HUES48 (cell line): ENCODE data around the gene SLC8A1.

Experiments used
- H3K27ac ChIP-seq: one replicate; pipeline ENCODE4 v1.7.0; 2013; ENCODE audit warnings: low read depth, low read length, inconsistent platforms
- H3K27me3 ChIP-seq: 2 replicates; pipeline ENCODE4 v1.6.1; 2013; ENCODE audit warnings: mild to moderate bottlenecking, low read length; ENCODE audit not compliant: control insufficient read depth, insufficient read depth
- H3K36me3 ChIP-seq: 2 replicates; pipeline ENCODE4 v1.6.1; 2013; ENCODE audit warnings: low read length; ENCODE audit not compliant: control insufficient read depth, insufficient read depth
- H3K4me1 ChIP-seq: 2 replicates; pipeline ENCODE4 v1.6.1; 2013; ENCODE audit warnings: mild to moderate bottlenecking, low read length; ENCODE audit not compliant: control insufficient read depth, insufficient read depth
- H3K4me3 ChIP-seq: 2 replicates; pipeline ENCODE4 v1.5.1; 2013; ENCODE audit warnings: mild to moderate bottlenecking, low read depth, low read length
- H3K9ac ChIP-seq: 2 replicates; pipeline ENCODE4 v1.6.1; 2013; ENCODE audit warnings: mild to moderate bottlenecking, low read depth, low read length, moderate library complexity
- H3K9me3 ChIP-seq: 2 replicates; pipeline ENCODE4 v1.6.1; 2013; ENCODE audit warnings: low read length; ENCODE audit not compliant: control insufficient read depth, insufficient read depth

The SLC8A1 gene

DNA sequence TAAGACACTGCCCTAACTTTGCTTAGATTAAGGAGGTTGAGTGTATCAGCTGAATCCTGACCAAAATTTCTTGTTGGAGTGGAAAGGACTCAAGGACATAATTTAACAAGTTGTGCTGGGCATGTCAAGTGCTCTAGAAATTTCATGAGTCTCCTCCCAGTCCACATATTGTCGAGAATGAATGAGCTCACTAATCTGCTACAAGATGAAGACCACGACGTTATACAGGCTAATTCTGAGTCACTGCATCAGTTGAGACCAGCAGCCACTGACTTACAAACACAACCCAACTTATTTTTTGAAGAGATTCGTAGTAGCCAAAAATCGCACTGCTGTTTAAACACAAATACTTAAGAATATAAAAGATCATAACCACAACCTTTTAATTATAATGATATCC, 28.7 kb upstream of the SLC8A1 start:
- Histone ChIP-seq H3K27me3 (no peaks in the 10 kb centered on the region), H3K4me1 (no peaks in the 10 kb centered on the region), H3K9me3 (no peaks in the 10 kb centered on the region), H3K36me3 (no peaks in the 10 kb centered on the region), H3K27ac (no peak overlapping the region), H3K4me3 (no peak overlapping the region), H3K9ac (no peak overlapping the region)

DNA sequence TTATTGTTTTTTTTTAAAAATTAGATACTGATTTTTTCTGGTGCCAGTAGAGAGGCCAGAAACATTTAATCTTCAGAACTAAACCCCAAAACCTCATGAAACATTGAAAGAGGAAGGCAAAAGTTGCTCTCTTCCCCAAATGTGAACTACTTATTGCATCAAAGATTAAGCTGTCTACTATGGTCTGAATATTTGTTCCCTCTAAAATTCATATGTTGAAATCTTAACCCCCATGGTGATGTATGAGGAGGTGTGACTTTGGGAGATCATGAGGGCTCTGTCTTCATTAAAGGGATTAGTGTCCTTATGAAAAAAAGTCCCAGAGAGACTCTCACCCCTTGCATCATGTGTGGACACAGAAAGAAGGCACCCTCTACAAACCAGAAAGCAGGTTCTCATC, 28.2 kb upstream of the SLC8A1 start:
- no peaks in the 10 kb centered on the region for H3K9me3 ChIP-seq
- H3K4me1 ChIP-seq, result no peaks in the 10 kb centered on the region
- H3K27me3 ChIP-seq, result no peaks in the 10 kb centered on the region
- no peak overlapping the region for H3K9ac ChIP-seq
- H3K36me3 ChIP-seq, result no peaks in the 10 kb centered on the region
- no peak overlapping the region for H3K4me3 ChIP-seq
- no peak overlapping the region for H3K27ac ChIP-seq

- no peak overlapping the region for H3K27ac ChIP-seq
- no peak overlapping the region for H3K4me3 ChIP-seq
- no peaks in the 10 kb centered on the region for H3K4me1 ChIP-seq
- no peaks in the 10 kb centered on the region for H3K36me3 ChIP-seq
- H3K27me3 ChIP-seq, result no peaks in the 10 kb centered on the region
- no peak overlapping the region for H3K9ac ChIP-seq
- no peaks in the 10 kb centered on the region for H3K9me3 ChIP-seq
These were observed 25.5 kb upstream of the SLC8A1 start for GRCh38 chr2:40477361-40477760.

- Histone ChIP-seq H3K9me3 (no peaks in the 10 kb centered on the region), H3K27ac (no peak overlapping the region), H3K4me1 (no peaks in the 10 kb centered on the region), H3K36me3 (no peaks in the 10 kb centered on the region), H3K27me3 (no peaks in the 10 kb centered on the region), H3K9ac (no peak overlapping the region), H3K4me3 (no peak overlapping the region)
These were observed 24.5 kb upstream of the SLC8A1 start for GRCh38 chr2:40476436-40476835.

GRCh38 chr2:40474306-40474705, 22.4 kb upstream of the SLC8A1 start:
- no peaks in the 10 kb centered on the region for H3K36me3 ChIP-seq
- no peak overlapping the region for H3K4me3 ChIP-seq
- H3K4me1 ChIP-seq, result no peaks in the 10 kb centered on the region
- H3K9me3 ChIP-seq, result no peaks in the 10 kb centered on the region
- no peak overlapping the region for H3K9ac ChIP-seq
- H3K27ac ChIP-seq, result no peak overlapping the region
- no peaks in the 10 kb centered on the region for H3K27me3 ChIP-seq

- H3K9me3 ChIP-seq, result no peaks in the 10 kb centered on the region
- no peaks in the 10 kb centered on the region for H3K36me3 ChIP-seq
- H3K9ac ChIP-seq, result no peak overlapping the region
- H3K27ac ChIP-seq, result no peak overlapping the region
- H3K4me3 ChIP-seq, result no peak overlapping the region
- H3K4me1 ChIP-seq, result no peaks in the 10 kb centered on the region
- H3K27me3 ChIP-seq, result no peaks in the 10 kb centered on the region
These were observed 20.0 kb upstream of the SLC8A1 start for GRCh38 chr2:40471866-40472265.

GRCh38 chr2:40470822-40471813, 19.2 kb upstream of the SLC8A1 start:
- no peak overlapping the region for H3K4me3 ChIP-seq
- no peak overlapping the region for H3K27ac ChIP-seq
- no peak overlapping the region for H3K9ac ChIP-seq
- H3K4me1 ChIP-seq, result no peaks in the 10 kb centered on the region
- H3K36me3 ChIP-seq, result no peaks in the 10 kb centered on the region
- no peaks in the 10 kb centered on the region for H3K9me3 ChIP-seq
- H3K27me3 ChIP-seq, result no peaks in the 10 kb centered on the region

DNA sequence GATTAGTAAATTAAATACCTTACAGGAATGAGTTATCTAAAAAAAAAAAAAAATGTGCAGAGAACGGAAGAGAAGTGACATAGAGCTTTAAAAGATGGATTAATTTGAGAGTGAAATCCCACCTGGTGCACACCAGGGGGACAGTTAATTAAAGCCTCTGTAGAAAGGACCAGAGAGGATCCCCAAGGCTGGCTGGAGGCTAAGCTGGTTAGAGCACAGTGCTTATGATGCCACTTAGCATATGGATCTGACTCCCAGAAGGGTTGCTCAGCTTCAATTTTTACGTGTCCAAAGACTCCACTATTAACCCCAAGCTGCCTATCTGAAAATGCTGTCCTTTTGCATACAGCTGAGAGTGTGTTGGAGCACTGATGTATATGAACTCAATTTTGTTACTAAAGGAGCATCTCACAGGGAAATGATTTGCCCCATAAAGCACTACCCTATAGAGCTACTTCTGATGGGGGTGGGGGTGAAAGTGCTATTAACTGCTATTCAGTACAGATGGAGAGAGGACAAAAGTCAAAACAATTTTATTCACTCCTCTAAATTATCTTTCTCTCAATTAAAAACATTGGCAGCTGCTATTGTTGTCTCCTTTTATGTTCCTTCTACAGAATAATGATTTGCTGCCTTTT, 15.2 kb upstream of the SLC8A1 start:
- H3K4me3 ChIP-seq, result no peak overlapping the region
- no peaks in the 10 kb centered on the region for H3K4me1 ChIP-seq
- no peaks in the 10 kb centered on the region for H3K27me3 ChIP-seq
- H3K27ac ChIP-seq, result no peak overlapping the region
- no peak overlapping the region for H3K9ac ChIP-seq
- no peaks in the 10 kb centered on the region for H3K9me3 ChIP-seq
- no peaks in the 10 kb centered on the region for H3K36me3 ChIP-seq

DNA sequence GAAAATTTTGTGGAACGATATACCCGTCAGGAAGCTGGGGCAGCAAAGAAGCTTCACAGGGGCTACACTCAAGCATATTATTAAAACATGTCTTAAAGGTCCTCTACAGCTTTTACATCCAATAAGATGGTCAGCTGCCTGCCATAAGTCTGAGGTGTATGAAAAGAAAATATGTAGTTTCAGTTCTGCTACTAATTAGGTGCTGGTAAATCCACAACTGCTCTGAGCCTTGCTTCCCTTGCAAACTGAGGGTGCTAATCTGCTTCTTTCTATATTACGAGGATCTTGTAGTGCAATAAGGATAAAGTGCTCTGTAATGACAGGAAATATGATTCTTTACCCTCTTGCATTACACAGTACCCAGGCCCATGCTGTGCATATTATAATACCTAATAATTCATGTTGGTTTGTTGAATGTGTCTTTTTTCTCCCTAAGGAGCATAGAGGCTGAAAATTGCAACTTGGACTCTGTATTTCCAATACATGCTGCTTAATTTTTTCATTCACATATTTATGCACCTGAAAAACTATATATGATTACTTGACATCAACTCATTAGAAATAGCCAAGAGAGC, 14.5 kb upstream of the SLC8A1 start:
- H3K27ac ChIP-seq, result no peak overlapping the region
- no peak overlapping the region for H3K4me3 ChIP-seq
- H3K36me3 ChIP-seq, result no peaks in the 10 kb centered on the region
- no peaks in the 10 kb centered on the region for H3K4me1 ChIP-seq
- no peaks in the 10 kb centered on the region for H3K27me3 ChIP-seq
- no peak overlapping the region for H3K9ac ChIP-seq
- no peaks in the 10 kb centered on the region for H3K9me3 ChIP-seq

- H3K36me3 ChIP-seq, result no peaks in the 10 kb centered on the region
- H3K9ac ChIP-seq, result no peak overlapping the region
- H3K9me3 ChIP-seq, result no peaks in the 10 kb centered on the region
- H3K27ac ChIP-seq, result no peak overlapping the region
- H3K4me3 ChIP-seq, result no peak overlapping the region
- H3K4me1 ChIP-seq, result no peaks in the 10 kb centered on the region
- H3K27me3 ChIP-seq, result no peaks in the 10 kb centered on the region
These were observed 11.2 kb upstream of the SLC8A1 start for GRCh38 chr2:40463112-40463511.

GRCh38 chr2:40458271-40458794, 6.4 kb upstream of the SLC8A1 start:
- no peak overlapping the region for H3K4me3 ChIP-seq
- H3K27ac ChIP-seq, result no peak overlapping the region
- peaks cover 6% of the 10 kb centered on the region for H3K27me3 ChIP-seq
- H3K9ac ChIP-seq, result no peak overlapping the region
- no peaks in the 10 kb centered on the region for H3K9me3 ChIP-seq
- no peaks in the 10 kb centered on the region for H3K36me3 ChIP-seq
- H3K4me1 ChIP-seq, result peaks cover 12% of the 10 kb centered on the region
